Common myeloid progenitor, CD34-positive (primary cell): ENCODE results near the gene PIK3R5.

Source experiments
- CTCF ChIA-PET: fragments of 350-600 bp; sonication (Branson Sonifier 250); formaldehyde crosslinking; loops from one replicate; lab custom pipeline; 2021; ENCODE audit warnings: antibody characterized with exemption; lab: Charles Lee
- POLR2A ChIA-PET: fragments of 350-600 bp; sonication (Branson Sonifier 250); formaldehyde crosslinking; loops from one replicate; lab custom pipeline; 2021; ENCODE audit warnings: antibody characterized with exemption; lab: Charles Lee
- DNase-seq, 3 donors: peaks; one replicate each; pipeline versions ENCODE4 v3.0.0 to v3.0.0-alpha.2; 2013
- H3K27ac ChIP-seq, 2 experiments: 1 replicate in 1 of 2; 2 replicates in 1 of 2; pipeline ENCODE4 v1.7.0; 2013; ENCODE audit warnings: inconsistent platforms in 2 of 2, low read length in 2 of 2, mild to moderate bottlenecking in 2 of 2, low read depth in 1 of 2, moderate library complexity in 1 of 2; ENCODE audit not compliant: severe bottlenecking in 2 of 2, insufficient read depth in 1 of 2, poor library complexity in 1 of 2
- H3K27me3 ChIP-seq, 5 experiments: replicated peaks in 2 of 5; 1 replicate in 3 of 5; 2 replicates in 2 of 5; pipeline versions ENCODE4 v1.6.1 to v1.7.0; 2013; ENCODE audit warnings: low read length in 4 of 5, mild to moderate bottlenecking in 2 of 5, moderate library complexity in 2 of 5, inconsistent platforms in 1 of 5; ENCODE audit not compliant: insufficient read depth in 5 of 5, control insufficient read depth in 4 of 5
- H3K36me3 ChIP-seq, 4 experiments: 1 replicate in 2 of 4; 2 replicates in 2 of 4; pipeline versions ENCODE4 v1.6.1 to v1.7.0; 2013; ENCODE audit warnings: low read length in 3 of 4, control low read depth in 1 of 4, mild to moderate bottlenecking in 1 of 4; ENCODE audit not compliant: control insufficient read depth in 4 of 4, insufficient read depth in 4 of 4
- H3K4me1 ChIP-seq, 4 experiments: 1 replicate in 3 of 4; 2 replicates in 1 of 4; pipeline versions ENCODE4 v1.6.1 to v1.7.1; 2013; ENCODE audit warnings: low read length in 3 of 4, mild to moderate bottlenecking in 3 of 4, control low read depth in 1 of 4, inconsistent platforms in 1 of 4, moderate library complexity in 1 of 4; ENCODE audit not compliant: control insufficient read depth in 4 of 4, insufficient read depth in 4 of 4; ENCODE audit errors: control extremely low read depth in 1 of 4
- H3K4me3 ChIP-seq, 7 experiments: 1 replicate in 4 of 7; 2 replicates in 3 of 7; pipeline versions ENCODE4 v1.5.1 to v1.7.0; 2013; ENCODE audit warnings: mild to moderate bottlenecking in 7 of 7, low read length in 6 of 7, moderate library complexity in 6 of 7, inconsistent platforms in 2 of 7, low read depth in 2 of 7, control low read depth in 1 of 7; ENCODE audit not compliant: insufficient read depth in 4 of 7, control insufficient read depth in 1 of 7; ENCODE audit errors: extremely low read depth in 1 of 7
- H3K9me3 ChIP-seq, 5 experiments: 1 replicate in 4 of 5; 2 replicates in 1 of 5; pipeline versions ENCODE4 v1.6.1 to v1.7.1; 2013; ENCODE audit warnings: low read length in 4 of 5, mild to moderate bottlenecking in 2 of 5, inconsistent platforms in 1 of 5, low read depth in 1 of 5, moderate library complexity in 1 of 5; ENCODE audit not compliant: control insufficient read depth in 4 of 5, insufficient read depth in 2 of 5; ENCODE audit errors: control extremely low read depth in 1 of 5
- WGBS: methylation state at CpG from one replicate; pipeline ENCODE4 v1.1.5; 2013; ENCODE audit not compliant: insufficient coverage; 5-methylcytosine and 5-hydroxymethylcytosine counted together

Gene PIK3R5

DNA sequence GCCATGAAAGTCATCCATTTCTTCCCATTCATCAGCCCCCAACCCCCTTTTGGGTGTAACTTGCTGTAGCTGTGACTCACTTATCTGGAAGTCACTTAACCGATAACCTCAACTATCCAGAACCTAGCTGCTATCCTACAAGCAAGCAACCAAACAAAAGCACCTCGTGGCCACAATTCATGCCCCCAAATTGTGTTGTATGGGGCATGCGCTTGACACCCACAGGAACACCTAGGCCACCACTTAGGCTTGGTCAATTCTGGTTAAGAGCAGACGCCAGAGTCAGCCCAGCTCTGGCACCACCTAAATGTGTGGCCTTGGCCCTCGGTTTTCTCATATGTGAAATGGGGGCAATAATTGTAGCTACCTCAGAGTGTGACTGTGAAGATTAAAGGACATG lies 3.7 kb downstream of the PIK3R5 start:
- ChIA-PET CTCF (interaction anchor here (1.4 to 2.0 kb wide), 2 partner anchors 9 to 17 kb away, joined by 4 to 6 read pairs; no protein-coding TSS in a partner anchor), POLR2A (no interaction called here)
- H3K36me3 ChIP-seq = peaks cover 0 to 5% (median 3%) of the 10 kb centered on the region in 4 experiments
- no peaks in the 10 kb centered on the region for H3K27me3 ChIP-seq
- WGBS = 98% methylated on average over 4 of the region's 5 CpGs
- H3K27ac ChIP-seq = no peak overlapping the region
- peaks cover 5 to 40% (median 29%) of the 10 kb centered on the region in 4 experiments for H3K4me1 ChIP-seq
- H3K4me3 ChIP-seq = no peak overlapping the region
- no peaks in the 10 kb centered on the region for H3K9me3 ChIP-seq
- no peak for DNase-seq

DNA sequence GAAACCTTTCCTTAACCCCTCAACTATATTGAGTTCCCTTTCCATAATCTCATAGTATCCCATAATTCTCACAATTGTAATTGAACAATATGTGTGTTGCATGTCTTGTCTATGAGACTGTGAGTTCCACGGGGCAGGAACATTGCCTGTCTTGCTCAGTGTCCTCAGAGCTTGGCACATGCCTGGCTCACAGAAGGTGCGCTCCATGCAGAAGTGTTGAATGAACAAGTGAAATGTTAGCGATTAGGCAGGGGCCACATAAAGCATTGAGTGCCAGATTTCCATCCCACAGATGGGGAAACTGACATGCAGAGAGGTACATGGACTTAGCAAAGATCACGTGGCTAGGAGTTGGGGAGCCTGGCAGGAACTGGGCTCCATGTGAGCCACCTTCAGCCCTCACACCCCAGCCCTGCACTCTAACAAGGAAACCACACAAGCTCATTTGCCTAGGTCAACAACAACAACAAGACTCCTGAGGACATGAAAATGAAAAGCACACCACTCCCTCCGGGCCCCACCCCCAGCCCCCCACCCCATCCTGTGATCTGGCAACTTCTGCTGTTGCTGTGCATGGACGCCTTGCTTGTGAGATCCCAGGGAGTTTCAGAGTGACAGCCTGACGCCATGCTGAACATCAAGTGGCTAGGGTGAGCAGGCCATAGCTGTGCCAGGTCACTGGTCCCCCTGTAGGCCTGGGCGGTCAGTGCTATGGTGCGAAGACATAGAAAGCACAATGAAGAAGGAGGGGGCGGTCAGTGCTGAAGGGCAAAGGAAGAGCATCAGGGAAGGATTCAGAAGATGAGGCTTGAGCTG lies 5.0 kb downstream of the PIK3R5 start:
- no peaks in the 10 kb centered on the region for H3K9me3 ChIP-seq
- 91% methylated on average over 7 of the region's 10 CpGs for WGBS
- H3K4me1 ChIP-seq = peaks cover 13 to 43% (median 36%) of the 10 kb centered on the region in 4 experiments
- peaks cover 0 to 5% (median 3%) of the 10 kb centered on the region in 4 experiments for H3K36me3 ChIP-seq
- no peak for DNase-seq
- H3K4me3 ChIP-seq = no peak overlapping the region
- ChIA-PET POLR2A (no interaction called here), CTCF (interaction anchor here (0.8 kb wide), 1 partner anchor 60 kb away, joined by 3 read pairs; no protein-coding TSS in a partner anchor)
- no peaks in the 10 kb centered on the region for H3K27me3 ChIP-seq
- no peak overlapping the region for H3K27ac ChIP-seq

DNA sequence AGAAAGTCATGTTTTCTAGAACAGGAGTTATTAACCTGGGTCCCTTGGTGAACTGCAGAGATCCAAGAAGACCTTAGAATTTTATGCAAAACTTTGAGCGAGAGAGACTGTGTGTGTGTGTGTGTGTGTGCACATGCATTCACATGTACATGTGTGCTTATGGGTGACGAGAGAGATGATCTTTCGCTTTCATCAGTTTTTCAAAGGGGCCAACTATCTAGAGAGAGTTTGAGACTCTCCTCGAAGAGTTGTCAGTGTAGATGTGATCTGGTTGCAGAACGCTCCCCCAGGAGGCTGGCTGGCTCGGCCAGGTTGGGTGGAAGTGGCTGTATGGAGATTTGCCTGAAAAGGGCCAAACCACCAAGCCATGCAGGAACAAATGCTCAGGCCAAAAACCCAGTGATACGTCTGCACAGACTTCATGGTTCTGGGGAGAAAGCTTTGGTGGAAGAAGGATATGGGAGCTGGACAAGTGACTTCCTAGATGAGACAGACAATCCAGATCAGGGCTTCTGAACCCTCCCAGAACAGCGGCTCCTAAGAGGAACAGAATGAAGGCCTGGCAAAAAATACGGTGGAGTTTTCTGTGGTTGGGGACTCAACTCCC lies 6.1 kb downstream of the PIK3R5 start:
- POLR2A ChIA-PET = no interaction called here
- no peak for DNase-seq

DNA sequence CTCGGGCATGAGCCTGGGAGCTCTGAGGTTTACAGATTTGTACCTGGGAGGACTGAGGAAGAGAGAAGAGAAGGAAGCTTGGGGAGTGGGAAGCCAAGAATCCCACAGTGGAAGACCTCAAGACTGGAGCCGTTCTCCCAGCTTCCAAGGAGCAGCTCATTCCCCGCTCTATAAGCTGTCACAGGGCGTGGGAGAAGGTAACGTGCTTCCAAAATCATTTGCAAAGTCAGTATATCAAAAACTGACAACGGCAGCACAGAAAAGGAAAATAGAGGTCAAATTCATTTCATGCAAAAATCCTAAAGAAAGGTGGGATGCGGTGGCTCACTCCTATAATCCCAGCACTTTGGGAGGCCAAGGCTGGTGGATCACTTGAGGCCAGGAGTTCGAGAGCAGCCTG lies 7.8 kb downstream of the PIK3R5 start:
- no peaks in the 10 kb centered on the region for H3K27me3 ChIP-seq
- no peaks in the 10 kb centered on the region for H3K9me3 ChIP-seq
- H3K4me3 ChIP-seq = no peak overlapping the region
- ChIA-PET CTCF (interaction anchor here (1.1 to 1.5 kb wide), 3 partner anchors 34 to 63 kb away, joined by 4 to 5 read pairs (median 5); no protein-coding TSS in a partner anchor), POLR2A (no interaction called here)
- DNase-seq = no peak
- 100% methylated on average over 8 of the region's 8 CpGs for WGBS
- H3K4me1 ChIP-seq = peaks cover 21 to 44% (median 38%) of the 10 kb centered on the region in 4 experiments
- peaks cover 0 to 10% (median 3%) of the 10 kb centered on the region in 4 experiments for H3K36me3 ChIP-seq
- H3K27ac ChIP-seq = no peak overlapping the region

More for the DNA sequence above, 6.1 kb downstream of the PIK3R5 start:
- peaks cover 13 to 44% (median 37%) of the 10 kb centered on the region in 4 experiments for H3K4me1 ChIP-seq
- 97% methylated on average over 9 of the region's 9 CpGs for WGBS
- no peak overlapping the region for H3K4me3 ChIP-seq
- no peaks in the 10 kb centered on the region for H3K27me3 ChIP-seq
- no peaks in the 10 kb centered on the region for H3K9me3 ChIP-seq
- H3K36me3 ChIP-seq = peaks cover 0 to 5% (median 3%) of the 10 kb centered on the region in 4 experiments
- H3K27ac ChIP-seq = no peak overlapping the region
- CTCF ChIA-PET = interaction anchor here (1.1 kb wide), 1 partner anchor 17 kb away, joined by 3 read pairs; no protein-coding TSS in a partner anchor

DNA sequence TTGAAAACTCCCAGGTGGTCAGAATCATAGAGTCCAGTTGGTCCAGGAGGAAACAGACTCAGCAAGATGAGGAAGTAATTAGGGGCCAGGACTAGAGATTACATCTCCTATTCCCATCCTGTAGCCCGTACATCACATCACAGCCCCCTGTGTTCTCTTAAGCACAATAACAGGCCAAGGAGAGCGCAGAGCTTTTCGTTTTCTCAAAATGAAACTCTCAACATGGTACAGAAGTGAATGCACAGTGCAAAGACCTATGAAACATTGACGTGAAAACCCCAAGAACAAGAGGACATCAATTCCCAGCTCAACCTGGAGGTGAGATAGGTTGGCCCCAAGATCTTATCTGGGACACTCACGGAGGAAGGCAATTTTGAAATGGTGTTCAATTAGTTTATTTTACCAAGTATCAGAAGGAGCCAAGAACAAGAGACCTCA lies 9.0 kb downstream of the PIK3R5 start:
- Histone ChIP-seq H3K36me3 (peaks cover 0 to 12% (median 3%) of the 10 kb centered on the region in 4 experiments), H3K4me3 (no peak overlapping the region), H3K4me1 (peaks cover 21 to 44% (median 38%) of the 10 kb centered on the region in 4 experiments), H3K27ac (no peak overlapping the region), H3K27me3 (no peaks in the 10 kb centered on the region), H3K9me3 (peaks cover 0 to 4% (median 0%) of the 10 kb centered on the region in 5 experiments)
- DNase-seq = no peak
- WGBS = 46% methylated on average over 5 of the region's 5 CpGs
- CTCF ChIA-PET = interaction anchor here (0.8 to 1.5 kb wide), 5 partner anchors 9 to 58 kb away, joined by 3 to 5 read pairs (median 4); partner anchors contain the start of gene PIK3R5
- POLR2A ChIA-PET = interaction anchor here (0.6 kb wide), 1 partner anchor 41 kb away, joined by 3 read pairs; no protein-coding TSS in a partner anchor

DNA sequence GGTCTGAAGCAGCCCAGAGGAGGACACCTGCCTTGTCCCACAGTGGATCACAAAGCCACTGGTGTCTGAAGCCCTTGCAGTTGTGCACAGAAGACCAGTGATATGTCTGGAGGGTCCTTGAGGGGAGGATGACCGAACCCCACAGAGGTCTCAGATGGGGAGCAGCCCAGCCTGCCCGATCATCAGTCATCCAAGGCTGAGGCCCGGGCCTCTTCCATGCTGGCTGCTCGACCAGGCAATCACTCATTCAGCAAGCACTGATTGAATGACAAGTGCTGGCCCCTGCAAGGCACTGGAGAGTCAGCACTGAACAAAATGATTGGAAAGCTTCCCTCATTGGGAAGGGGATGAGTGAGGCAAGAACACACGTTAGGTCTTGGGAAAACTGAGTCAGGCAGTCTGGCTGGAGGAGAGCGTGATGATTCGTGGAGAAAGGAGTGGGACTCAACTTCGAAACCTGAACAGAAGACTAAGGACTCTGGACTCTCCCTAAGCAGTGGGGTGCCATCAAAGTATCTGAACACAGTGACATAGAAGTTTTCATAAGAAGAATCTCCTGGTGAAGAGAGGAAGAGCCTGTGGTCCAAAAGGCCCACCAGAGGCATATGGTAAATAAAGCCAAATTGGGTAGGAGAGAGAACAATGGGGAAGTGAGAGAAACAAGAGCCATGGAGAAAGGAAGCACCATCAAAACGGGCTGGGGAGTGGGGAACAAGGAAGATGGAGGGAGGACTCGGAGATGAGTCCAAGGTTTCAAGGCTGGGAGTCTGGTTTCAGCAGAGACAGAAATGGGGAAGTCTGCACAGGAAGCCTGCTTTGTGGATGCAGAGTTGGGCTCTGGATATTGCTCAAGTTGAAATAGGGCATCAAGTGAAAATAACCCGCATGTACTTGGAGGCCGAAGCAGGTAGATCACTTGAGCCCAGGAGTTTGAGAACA lies 10.2 kb downstream of the PIK3R5 start:
- Histone ChIP-seq H3K9me3 (peaks cover 0 to 4% (median 0%) of the 10 kb centered on the region in 5 experiments), H3K36me3 (peaks cover 0 to 9% (median 3%) of the 10 kb centered on the region in 4 experiments), H3K27me3 (no peaks in the 10 kb centered on the region), H3K4me1 (peaks cover 21 to 44% (median 38%) of the 10 kb centered on the region in 4 experiments), H3K4me3 (peak overlapping the region in 2 of 7 experiments; percentile 6 to 48), H3K27ac (peak overlapping the region in 1 of 2 experiments; percentile 33)
- 63% methylated on average over 12 of the region's 12 CpGs for WGBS
- peak in 2 of 3 donors; percentile 81 to 84 for DNase-seq
- ChIA-PET POLR2A (no interaction called here), CTCF (interaction anchor here (0.7 to 1.6 kb wide), 7 partner anchors 9 to 60 kb away, joined by 3 to 4 read pairs (median 3); partner anchors contain the start of gene PIK3R5)
